H1 (cell line): Measurements from ENCODE around the gene FKBP2. TPM values are rescaled to one million over a fixed set of nuclear protein-coding genes. Genes with fewer than 3 reads are reported as not detected.

Source experiments
- CTCF ChIA-PET: fragments of 300-600 bp; sonication (Branson Sonifier 250); formaldehyde crosslinking; loops from one replicate; lab custom pipeline; 2021; ENCODE audit not compliant: partially characterized antibody; lab: Charles Lee
- POLR2A ChIA-PET: fragments of 300-600 bp; sonication (Branson Sonifier 250); formaldehyde crosslinking; loops from one replicate; lab custom pipeline; 2021; ENCODE audit warnings: inconsistent platforms; ENCODE audit not compliant: partially characterized antibody; lab: Charles Lee
- DNase-seq, 2 experiments: peaks; one replicate each; pipeline versions ENCODE4 v3.0.0 to v3.0.0-alpha.2; 2010 to 2022; ENCODE audit warnings: low spot score in 2 of 2, low read depth in 1 of 2, mixed read lengths in 1 of 2
- FAIRE-seq: peaks from 2 replicates; lab custom pipeline; 2011; peaks lifted over from hg19 to GRCh38; lab: Jason Lieb, UNC
- H2AFZ ChIP-seq: 2 replicates; pipeline ENCODE4 v1.8.1; 2012; ENCODE audit warnings: low read length, inconsistent platforms
- H2AK5ac ChIP-seq: 2 replicates; pipeline ENCODE4 v1.6.1; 2013; ENCODE audit warnings: low read depth, low read length
- H2BK120ac ChIP-seq: replicated peaks from 2 replicates; pipeline ENCODE3; 2013; ENCODE audit warnings: low read depth, low read length, inconsistent platforms
- H2BK12ac ChIP-seq: 2 replicates; pipeline ENCODE4 v1.6.1; 2013; ENCODE audit warnings: low read depth, low read length
- H2BK15ac ChIP-seq: 2 replicates; pipeline ENCODE4 v1.6.1; 2013; ENCODE audit warnings: low read length
- H2BK20ac ChIP-seq: 2 replicates; pipeline ENCODE4 v1.6.1; 2013; ENCODE audit warnings: low read length
- H2BK5ac ChIP-seq: 2 replicates; pipeline ENCODE4 v1.6.1; 2013; ENCODE audit warnings: low read depth, low read length
- H3K14ac ChIP-seq: 2 replicates; pipeline ENCODE4 v1.6.1; 2013; ENCODE audit warnings: inconsistent platforms; ENCODE audit not compliant: insufficient read length
- H3K18ac ChIP-seq: 2 replicates; pipeline ENCODE4 v1.6.1; 2013; ENCODE audit warnings: low read length; ENCODE audit errors: extremely low read depth
- H3K23ac ChIP-seq: 2 replicates; pipeline ENCODE4 v1.6.1; 2013; ENCODE audit warnings: inconsistent platforms; ENCODE audit not compliant: insufficient read length
- H3K23me2 ChIP-seq: 2 replicates; pipeline ENCODE4 v1.6.1; 2013; ENCODE audit warnings: low read depth, low read length
- H3K27ac ChIP-seq: 2 replicates; pipeline ENCODE4 v1.6.1; 2011; ENCODE audit warnings: low read depth, low read length, inconsistent platforms
- H3K27me3 ChIP-seq, 4 experiments: replicated peaks in 1 of 4; 1 replicate in 1 of 4; 2 replicates in 3 of 4; pipeline versions ENCODE4 v1.6.1 to v1.8.1; 2011 to 2013; ENCODE audit warnings: low read length in 3 of 4, mild to moderate bottlenecking in 3 of 4, inconsistent platforms in 2 of 4, mixed read lengths in 2 of 4, moderate library complexity in 1 of 4; ENCODE audit not compliant: control insufficient read depth in 3 of 4, insufficient read depth in 3 of 4; ENCODE audit errors: extremely low read depth in 1 of 4
- H3K36me3 ChIP-seq, 4 experiments: 2 replicates each; pipeline versions ENCODE4 v1.6.1 to v1.8.1; 2011 to 2013; ENCODE audit warnings: mild to moderate bottlenecking in 4 of 4, low read length in 3 of 4, moderate library complexity in 2 of 4, control low read depth in 1 of 4, inconsistent platforms in 1 of 4; ENCODE audit not compliant: insufficient read depth in 4 of 4, control insufficient read depth in 2 of 4
- H3K4ac ChIP-seq: replicated peaks from 2 replicates; pipeline ENCODE3; 2013; ENCODE audit warnings: low read length, low read depth, mixed read lengths, inconsistent platforms; ENCODE audit not compliant: insufficient read length
- H3K4me1 ChIP-seq, 4 experiments: replicated peaks in 1 of 4; 1 replicate in 1 of 4; 2 replicates in 3 of 4; pipeline versions ENCODE4 v1.6.1 to v1.8.1; 2011 to 2013; ENCODE audit warnings: low read length in 3 of 4, inconsistent platforms in 2 of 4, mixed read lengths in 1 of 4; ENCODE audit not compliant: insufficient read depth in 4 of 4, control insufficient read depth in 3 of 4
- H3K4me2 ChIP-seq, 2 experiments: 2 replicates each; pipeline versions ENCODE4 v1.6.1 to v1.8.1; 2011 to 2013; ENCODE audit warnings: low read depth in 2 of 2, low read length in 2 of 2, control low read depth in 1 of 2, inconsistent platforms in 1 of 2, mild to moderate bottlenecking in 1 of 2; ENCODE audit not compliant: insufficient read depth in 1 of 2
- H3K4me3 ChIP-seq, 4 experiments: fragments of 200-600, 300-600 bp in 1 of 4; sonication (generic), shearing (Covaris generic), sonication (Bioruptor Twin) in 1 of 4; 2 replicates each; pipeline versions ENCODE4 v1.5.1 to v1.8.1; 2011 to 2016; ENCODE audit warnings: low read length in 4 of 4, low read depth in 3 of 4, control low read depth in 2 of 4, inconsistent platforms in 2 of 4, mild to moderate bottlenecking in 2 of 4, mixed read lengths in 1 of 4, moderate library complexity in 1 of 4; ENCODE audit not compliant: insufficient read depth in 2 of 4; ENCODE audit errors: extremely low read depth in 1 of 4
- H3K56ac ChIP-seq: replicated peaks from 2 replicates; pipeline ENCODE3; 2013; ENCODE audit warnings: low read depth, mild to moderate bottlenecking, mixed read lengths, low read length, inconsistent platforms; ENCODE audit not compliant: insufficient read length
- H3K79me1 ChIP-seq: 2 replicates; pipeline ENCODE4 v1.6.1; 2013; ENCODE audit warnings: low read depth, low read length, control low read depth
- H3K79me2 ChIP-seq, 2 experiments: 2 replicates each; pipeline versions ENCODE4 v1.6.1 to v1.8.1; 2012 to 2013; ENCODE audit warnings: low read length in 2 of 2, mild to moderate bottlenecking in 2 of 2, inconsistent platforms in 1 of 2; ENCODE audit not compliant: insufficient read depth in 2 of 2, control insufficient read depth in 1 of 2
- H3K9ac ChIP-seq, 4 experiments: replicated peaks in 1 of 4; 1 replicate in 1 of 4; 2 replicates in 3 of 4; pipeline versions ENCODE4 v1.6.1 to v1.8.1; 2011 to 2013; ENCODE audit warnings: low read depth in 3 of 4, low read length in 3 of 4, control low read depth in 2 of 4, mild to moderate bottlenecking in 2 of 4, moderate library complexity in 2 of 4, inconsistent platforms in 1 of 4; ENCODE audit errors: extremely low read depth in 1 of 4
- H3K9me3 ChIP-seq, 2 experiments: 2 replicates each; pipeline versions ENCODE4 v1.6.1 to v1.8.1; 2012 to 2013; ENCODE audit warnings: mild to moderate bottlenecking in 2 of 2, moderate library complexity in 2 of 2, control low read depth in 1 of 2, inconsistent platforms in 1 of 2, low read depth in 1 of 2, low read length in 1 of 2, mixed read lengths in 1 of 2; ENCODE audit not compliant: insufficient read depth in 2 of 2
- H4K20me1 ChIP-seq, 2 experiments: replicated peaks in 1 of 2; 2 replicates each; pipeline versions ENCODE3 to v1.8.1; 2011 to 2013; ENCODE audit warnings: inconsistent platforms in 2 of 2, low read length in 2 of 2, mild to moderate bottlenecking in 1 of 2; ENCODE audit not compliant: insufficient read depth in 2 of 2, control insufficient read depth in 1 of 2
- H4K5ac ChIP-seq: 2 replicates; pipeline ENCODE4 v1.6.1; 2013; ENCODE audit warnings: low read length, low read depth, mixed read lengths, inconsistent platforms; ENCODE audit not compliant: insufficient read length
- H4K8ac ChIP-seq: 2 replicates; pipeline ENCODE4 v1.8.0; 2013; ENCODE audit warnings: mild to moderate bottlenecking, moderate library complexity, low read length, inconsistent platforms; ENCODE audit not compliant: insufficient read depth; ENCODE audit errors: extremely low read depth
- H4K91ac ChIP-seq: replicated peaks from 2 replicates; pipeline ENCODE3; 2013; ENCODE audit warnings: low read length, mixed read lengths, inconsistent platforms; ENCODE audit not compliant: insufficient read length
- JUND ChIP-seq: IDR thresholded peaks from 2 replicates; pipeline ENCODE4 v1.6.1; 2011; ENCODE audit warnings: mild to moderate bottlenecking, improper control_type of control experiment, low read length
- NANOG ChIP-seq: IDR thresholded peaks from 2 replicates; pipeline ENCODE4 v1.6.1; 2011; ENCODE audit warnings: low read length, low read depth, mild to moderate bottlenecking, inconsistent platforms; ENCODE audit not compliant: insufficient read depth, poor library complexity, severe bottlenecking
- WGBS, 2 experiments: shearing (Covaris generic) in 1 of 2; methylation state at CpG; one replicate each; pipeline versions ENCODE4 v1.1.6 to v1.1.7; 2013 to 2015; ENCODE audit warnings: low lambda C conversion rate in 2 of 2, mixed read lengths in 2 of 2, inconsistent platforms in 1 of 2, low coverage in 1 of 2, missing lambda C conversion rate in 1 of 2; ENCODE audit not compliant: insufficient replicate concordance in 2 of 2, insufficient coverage in 1 of 2, insufficient read length in 1 of 2; ENCODE audit errors: extremely low coverage in 1 of 2, missing lambda C conversion rate in 1 of 2; 5-methylcytosine and 5-hydroxymethylcytosine counted together
- polyA plus RNA-seq, 7 experiments: library from polyadenylated mRNA; depleted of rRNA in 3 of 7; stranded (reverse) in 5 of 7; unstranded in 2 of 7; fragments of >200 nt in 5 of 7; fragments of 200-250 nt in 2 of 7; gene quantifications; 1 replicate in 5 of 7; 2 replicates in 1 of 7; 4 replicates in 1 of 7; pipeline versions ENCODE4 v1.2.1 to v1.2.3, GENCODE V29; 2011 to 2013; ENCODE audit warnings: missing spikeins in 2 of 7, mixed read lengths in 2 of 7
- total RNA-seq: library from RNA; stranded (reverse); fragmentation: NEBNext Ultra II Directional; extraction: Animal tissue kit (Norgen Biotek cat#: 25700); gene quantifications from 2 replicates; pipeline ENCODE4 v1.2.1, GENCODE V29; 2021
- TF ChIP-seq, protein P1 (sequence below): IDR thresholded peaks from 2 replicates; pipeline ENCODE4 v1.6.1; 2012; ENCODE audit warnings: inconsistent platforms

The FKBP2 gene
- total and polyA plus RNA-seq, 2 of the 8 experiments (the other 6 are each of a cell fraction or from before 2014, with no cell fraction given): 41.7 to 52.5 TPM

- Histone ChIP-seq H3K9me3 (no peaks in the 10 kb centered on the region), H2BK12ac (no peak overlapping the region), H3K4me2 (no peak overlapping the region), H2BK120ac (no peak overlapping the region), H3K36me3 (peaks cover 0 to 11% (median 5%) of the 10 kb centered on the region in 4 experiments; a peak in 3 of 8 replicates), H3K14ac (no peak overlapping the region), H4K91ac (no peak overlapping the region), H3K79me2 (peaks cover 0 to 5% of the 10 kb centered on the region in 2 experiments; a peak in 1 of 4 replicates), H2BK20ac (no peak overlapping the region), H3K18ac (no peak overlapping the region), H3K4me1 (peaks cover 0 to 16% (median 8%) of the 10 kb centered on the region in 4 experiments; a peak in 6 of 7 replicates), H3K23ac (no peak overlapping the region), H3K27ac (no peak overlapping the region), H2BK15ac (no peak overlapping the region), H4K20me1 (peaks cover 0 to 11% of the 10 kb centered on the region in 2 experiments), H3K56ac (no peak overlapping the region), H4K8ac (no peak overlapping the region), H4K5ac (no peak overlapping the region), H3K23me2 (peaks cover 15% of the 10 kb centered on the region), H3K27me3 (peaks cover 0 to 3% (median 0%) of the 10 kb centered on the region in 4 experiments; a peak in 2 of 7 replicates), H2AFZ (no peak overlapping the region), H3K9ac (no peak overlapping the region), H3K4ac (no peak overlapping the region), H3K4me3 (no peak overlapping the region), H2BK5ac (no peak overlapping the region), H3K79me1 (no peaks in the 10 kb centered on the region), H2AK5ac (no peak overlapping the region)
- ChIA-PET POLR2A (interaction anchor here (0.6 to 11.9 kb wide), 8 partner anchors 8 to 78 kb away, joined by 3 to 190 read pairs (median 4); partner anchors contain the start of genes FKBP2, NUDT22, PLCB3 and PPP1R14B), CTCF (interaction anchor here (0.7 to 4.5 kb wide), 4 partner anchors 13 to 64 kb away, joined by 3 to 26 read pairs (median 4); partner anchors contain the start of gene PLCB3)
- 84% methylated on average over 5 of the region's 5 CpGs; no CpG with 5 or more reads in 1 of the 2 experiments for WGBS, 2 experiments
- DNase-seq: no peak
- FAIRE-seq: no peak
- TF ChIP-seq, protein P1, sequence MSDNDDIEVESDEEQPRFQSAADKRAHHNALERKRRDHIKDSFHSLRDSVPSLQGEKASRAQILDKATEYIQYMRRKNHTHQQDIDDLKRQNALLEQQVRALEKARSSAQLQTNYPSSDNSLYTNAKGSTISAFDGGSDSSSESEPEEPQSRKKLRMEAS: no peak
- no peak for TF ChIP-seq JUND
- TF ChIP-seq NANOG: no peak
These were observed 1.9 kb upstream of the FKBP2 start for GRCh38 chr11:64238999-64239398.
